ENCODE data around the gene CDC16.

Gene CDC16

GRCh38 chr13:114315074-114315785 is 80.5 kb downstream of the CDC16 start:
- peak overlapping the region; percentile 76 for H3K4me3 ChIP-seq (ENCODE audit: low read depth, low read length)
- POLR2A ChIA-PET, result interaction anchor here (0.8 kb wide), 1 partner anchor 35 kb away, joined by 3 read pairs; no protein-coding TSS in a partner anchor
- H3K27ac ChIP-seq (ENCODE audit: extremely low read depth, low read depth, low read length), result peak overlapping the region; percentile 88
- CTCF ChIA-PET, result no interaction called here
- TF ChIP-seq SCRT2 (tag by site-specific recombination; IDR thresholded peaks at IDR 0.05) (peak; percentile 68; the same call in 1 of the 2 replicates), ZNF561 (tag by site-specific recombination; IDR thresholded peaks at IDR 0.05; ENCODE audit: borderline replicate concordance) (no peak), PRDM1 (tag by site-specific recombination; IDR thresholded peaks at IDR 0.05) (peak; percentile 51; the same call in 1 of the 2 replicates)
- no peaks in the 10 kb centered on the region for H3K4me1 ChIP-seq (ENCODE audit: control insufficient read depth, insufficient read depth, low read length)
- no peaks in the 10 kb centered on the region for H3K9me3 ChIP-seq (ENCODE audit: control insufficient read depth, insufficient read depth, low read depth, low read length)
- H3K36me3 ChIP-seq (ENCODE audit: control insufficient read depth in 2 of 2, insufficient read depth in 1 of 2, low read length in 2 of 2), result peaks cover 0 to 11% of the 10 kb centered on the region in 2 experiments; a peak in 2 of 3 replicates

DNA sequence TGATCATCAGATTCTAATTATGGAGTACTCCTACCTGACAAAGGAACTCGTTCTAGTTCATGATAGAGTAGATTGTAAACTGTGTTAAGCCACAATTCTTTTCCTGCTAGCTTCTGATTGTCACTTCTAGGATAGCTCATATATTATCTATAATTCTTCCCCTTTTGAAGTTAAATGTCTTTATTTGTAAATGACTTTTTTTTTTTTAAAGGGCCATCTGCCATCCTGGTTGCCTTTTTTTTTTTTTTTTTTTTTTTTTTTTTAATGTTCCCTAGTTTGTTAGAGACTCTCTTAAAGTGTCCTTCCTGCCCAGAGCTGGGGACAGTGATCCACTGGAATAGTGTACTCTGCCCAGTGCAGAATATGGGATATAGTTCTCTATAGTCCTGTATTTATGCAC is 83.9 kb downstream of the CDC16 start:
- ChIA-PET POLR2A (interaction anchor here (0.6 to 1.1 kb wide), 2 partner anchors 8 to 37 kb away, joined by 4 read pairs; partner anchors contain the start of gene UPF3A), CTCF (interaction anchor here (0.7 kb wide), 1 partner anchor 9 kb away, joined by 6 read pairs; no protein-coding TSS in a partner anchor)
- H3K4me1 ChIP-seq (ENCODE audit: control insufficient read depth, insufficient read depth, low read length), result no peaks in the 10 kb centered on the region

GRCh38 chr13:114319441-114319913 is 84.8 kb downstream of the CDC16 start:
- CTCF ChIA-PET, result no interaction called here
- H3K36me3 ChIP-seq (ENCODE audit: control insufficient read depth in 2 of 2, insufficient read depth in 1 of 2, low read length in 2 of 2), result peaks cover 22 to 49% of the 10 kb centered on the region in 2 experiments
- no peak overlapping the region for H3K4me3 ChIP-seq (ENCODE audit: low read depth, low read length)
- POLR2A ChIA-PET, result no interaction called here
- H3K27ac ChIP-seq (ENCODE audit: extremely low read depth, low read depth, low read length), result no peak overlapping the region
- no peaks in the 10 kb centered on the region for H3K4me1 ChIP-seq (ENCODE audit: control insufficient read depth, insufficient read depth, low read length)
- no peaks in the 10 kb centered on the region for H3K9me3 ChIP-seq (ENCODE audit: control insufficient read depth, insufficient read depth, low read depth, low read length)
- TF ChIP-seq ZNF561 (tag by site-specific recombination; IDR thresholded peaks at IDR 0.05; ENCODE audit: borderline replicate concordance) (no peak), ZNF37A (tag by site-specific recombination; IDR thresholded peaks at IDR 0.05) (no peak), ZNF10 (tag by site-specific recombination; IDR thresholded peaks at IDR 0.05) (no peak), ZNF214 (tag by site-specific recombination; IDR thresholded peaks at IDR 0.05; ENCODE audit: borderline replicate concordance) (no peak), ZNF341 (tag by site-specific recombination; IDR thresholded peaks at IDR 0.05; ENCODE audit: low read depth) (no peak), ZNF518A (tag by site-specific recombination; conservative IDR thresholded peaks at IDR 0.05; ENCODE audit: low read depth) (no peak), ZNF394 (tag by site-specific recombination; IDR thresholded peaks at IDR 0.05; ENCODE audit: borderline replicate concordance) (no peak), ZNF660 (tag by site-specific recombination; IDR thresholded peaks at IDR 0.05) (no peak), KLF16 (tag by site-specific recombination; IDR thresholded peaks at IDR 0.05) (no peak), ZNF248 (tag by site-specific recombination; IDR thresholded peaks at IDR 0.05) (no peak)

More for the DNA sequence above, 83.9 kb downstream of the CDC16 start:
- no peak overlapping the region for H3K4me3 ChIP-seq (ENCODE audit: low read depth, low read length)
- H3K27ac ChIP-seq (ENCODE audit: extremely low read depth, low read depth, low read length), result no peak overlapping the region
- peaks cover 22 to 41% of the 10 kb centered on the region in 2 experiments for H3K36me3 ChIP-seq (ENCODE audit: control insufficient read depth in 2 of 2, insufficient read depth in 1 of 2, low read length in 2 of 2)
- H3K9me3 ChIP-seq (ENCODE audit: control insufficient read depth, insufficient read depth, low read depth, low read length), result no peaks in the 10 kb centered on the region
- TF ChIP-seq SP7 (tag by site-specific recombination; IDR thresholded peaks at IDR 0.05) (peak; percentile 3; the same call in 1 of the 2 replicates), INSM2 (tag by site-specific recombination; IDR thresholded peaks at IDR 0.05) (no peak)
- TF ChIP-seq, protein P1, sequence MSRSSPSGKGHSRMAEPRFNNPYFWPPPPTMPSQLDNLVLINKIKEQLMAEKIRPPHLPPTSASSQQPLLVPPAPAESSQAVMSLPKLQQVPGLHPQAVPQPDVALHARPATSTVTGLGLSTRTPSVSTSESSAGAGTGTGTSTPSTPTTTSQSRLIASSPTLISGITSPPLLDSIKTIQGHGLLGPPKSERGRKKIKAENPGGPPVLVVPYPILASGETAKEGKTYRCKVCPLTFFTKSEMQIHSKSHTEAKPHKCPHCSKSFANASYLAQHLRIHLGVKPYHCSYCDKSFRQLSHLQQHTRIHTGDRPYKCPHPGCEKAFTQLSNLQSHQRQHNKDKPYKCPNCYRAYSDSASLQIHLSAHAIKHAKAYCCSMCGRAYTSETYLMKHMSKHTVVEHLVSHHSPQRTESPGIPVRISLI (tag by site-specific recombination; IDR thresholded peaks at IDR 0.05), result peak; percentile 87
- TF ChIP-seq, protein P2, sequence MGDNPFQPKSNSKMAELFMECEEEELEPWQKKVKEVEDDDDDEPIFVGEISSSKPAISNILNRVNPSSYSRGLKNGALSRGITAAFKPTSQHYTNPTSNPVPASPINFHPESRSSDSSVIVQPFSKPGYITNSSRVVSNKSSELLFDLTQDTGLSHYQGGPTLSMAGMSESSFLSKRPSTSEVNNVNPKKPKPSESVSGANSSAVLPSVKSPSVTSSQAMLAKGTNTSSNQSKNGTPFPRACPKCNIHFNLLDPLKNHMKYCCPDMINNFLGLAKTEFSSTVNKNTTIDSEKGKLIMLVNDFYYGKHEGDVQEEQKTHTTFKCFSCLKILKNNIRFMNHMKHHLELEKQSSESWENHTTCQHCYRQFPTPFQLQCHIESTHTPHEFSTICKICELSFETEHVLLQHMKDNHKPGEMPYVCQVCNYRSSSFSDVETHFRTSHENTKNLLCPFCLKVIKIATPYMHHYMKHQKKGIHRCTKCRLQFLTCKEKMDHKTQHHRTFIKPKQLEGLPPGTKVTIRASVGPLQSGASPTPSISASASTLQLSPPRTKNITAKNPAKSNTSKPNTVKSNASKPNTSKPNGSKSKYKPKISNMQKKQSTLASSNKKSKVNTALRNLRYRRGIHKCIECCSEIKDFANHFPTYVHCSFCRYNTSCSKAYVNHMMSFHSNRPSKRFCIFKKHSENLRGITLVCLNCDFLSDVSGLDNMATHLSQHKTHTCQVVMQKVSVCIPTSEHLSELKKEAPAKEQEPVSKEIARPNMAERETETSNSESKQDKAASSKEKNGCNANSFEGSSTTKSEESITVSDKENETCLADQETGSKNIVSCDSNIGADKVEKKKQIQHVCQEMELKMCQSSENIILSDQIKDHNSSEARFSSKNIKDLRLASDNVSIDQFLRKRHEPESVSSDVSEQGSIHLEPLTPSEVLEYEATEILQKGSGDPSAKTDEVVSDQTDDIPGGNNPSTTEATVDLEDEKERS (tag by site-specific recombination; IDR thresholded peaks at IDR 0.05), result no peak
